Endothelial cell of umbilical vein (primary cell): ENCODE measurements around the gene CPNE5. TPM values are rescaled to one million over a fixed set of nuclear protein-coding genes. Genes with fewer than 3 reads are reported as not detected.

ENCODE experiments used
- BruUV-seq: library from RNA; stranded (reverse); fragments of 400-500 nt; replicated peaks from 2 replicates; lab custom pipeline; 2021; lab: Mats Ljungman, UMichigan
- CTCF ChIA-PET: fragments of 300-600, 350-600 bp; sonication (Branson Sonifier 250); formaldehyde crosslinking; loops from one replicate; lab custom pipeline; 2021; ENCODE audit warnings: antibody characterized with exemption, inconsistent platforms; lab: Charles Lee
- POLR2A ChIA-PET: fragments of 300-600, 350-600 bp; sonication (Branson Sonifier 250); formaldehyde crosslinking; loops from one replicate; lab custom pipeline; 2021; ENCODE audit warnings: antibody characterized with exemption, inconsistent platforms; lab: Charles Lee
- DNase-seq: peaks from one replicate; pipeline ENCODE4 v3.0.0-alpha.2; 2011; ENCODE audit warnings: low read depth, low spot score
- FAIRE-seq: peaks from 2 replicates; lab custom pipeline; 2011; peaks lifted over from hg19 to GRCh38; lab: Jason Lieb, UNC
- H2AFZ ChIP-seq: 2 replicates; pipeline ENCODE4 v1.6.0; 2012; ENCODE audit warnings: low read depth, low read length, control low read depth, inconsistent platforms
- H3K27ac ChIP-seq: 2 replicates; pipeline ENCODE4 v1.5.1; 2011; ENCODE audit warnings: low read depth, mild to moderate bottlenecking, control low read depth, low read length, moderate library complexity; ENCODE audit not compliant: insufficient read depth
- H3K27me3 ChIP-seq, 2 experiments: 2 replicates each; pipeline versions ENCODE4 v1.6.0 to v1.6.1; 2011; ENCODE audit warnings: low read length in 2 of 2, mixed read lengths in 1 of 2; ENCODE audit not compliant: control insufficient read depth in 2 of 2, insufficient read depth in 2 of 2
- H3K36me3 ChIP-seq, 2 experiments: 2 replicates in 1 of 2; 3 replicates in 1 of 2; pipeline ENCODE4 v1.5.1; 2011; ENCODE audit warnings: low read length in 2 of 2, mild to moderate bottlenecking in 1 of 2, moderate library complexity in 1 of 2; ENCODE audit not compliant: control insufficient read depth in 2 of 2, insufficient read depth in 2 of 2; ENCODE audit errors: extremely low read depth in 1 of 2
- H3K4me1 ChIP-seq: 3 replicates; pipeline ENCODE4 v1.5.1; 2011; ENCODE audit warnings: mild to moderate bottlenecking, low read length; ENCODE audit not compliant: control insufficient read depth, insufficient read depth; ENCODE audit errors: extremely low read depth
- H3K4me2 ChIP-seq: 2 replicates; pipeline ENCODE4 v1.6.1; 2011; ENCODE audit warnings: low read length, control low read depth, mixed read lengths; ENCODE audit not compliant: insufficient read depth
- H3K4me3 ChIP-seq, 3 experiments: fragments of 200-600 bp in 1 of 3; sonication (generic), shearing (Covaris generic) in 1 of 3; replicated peaks in 1 of 3; 2 replicates each; pipeline ENCODE4 v1.5.1; 2011 to 2016; ENCODE audit warnings: control low read depth in 3 of 3, low read length in 3 of 3, mild to moderate bottlenecking in 2 of 3, inconsistent platforms in 1 of 3, low read depth in 1 of 3, moderate library complexity in 1 of 3; ENCODE audit not compliant: insufficient read depth in 1 of 3
- H3K79me2 ChIP-seq: 2 replicates; pipeline ENCODE4 v1.6.0; 2012; ENCODE audit warnings: low read length, inconsistent platforms; ENCODE audit not compliant: control insufficient read depth, insufficient read depth
- H3K9ac ChIP-seq: replicated peaks from 2 replicates; pipeline ENCODE3; 2011; ENCODE audit warnings: low read length, control low read depth; ENCODE audit not compliant: insufficient read depth; ENCODE audit errors: extremely low read depth
- H3K9me1 ChIP-seq: replicated peaks from 3 replicates; pipeline ENCODE4 v1.6.0; 2011; ENCODE audit warnings: mild to moderate bottlenecking, low read length; ENCODE audit not compliant: control insufficient read depth, insufficient read depth; ENCODE audit errors: extremely low read depth
- H3K9me3 ChIP-seq: replicated peaks from 2 replicates; pipeline ENCODE4 v1.5.1; 2012; ENCODE audit warnings: low read length, inconsistent platforms; ENCODE audit not compliant: control insufficient read depth, insufficient read depth
- H4K20me1 ChIP-seq: replicated peaks from 2 replicates; pipeline ENCODE3; 2011; ENCODE audit warnings: mild to moderate bottlenecking, low read length; ENCODE audit not compliant: control insufficient read depth, insufficient read depth; ENCODE audit errors: extremely low read depth
- EZH2 ChIP-seq: IDR thresholded peaks from 2 replicates; pipeline ENCODE4 v1.6.1; 2012; ENCODE audit warnings: borderline replicate concordance, low read depth, mild to moderate bottlenecking, moderate library complexity, low read length, inconsistent platforms; ENCODE audit not compliant: severe bottlenecking
- FOS ChIP-seq: IDR thresholded peaks from 2 replicates; pipeline ENCODE4 v1.6.1; 2011; ENCODE audit warnings: mild to moderate bottlenecking, low read length, moderate library complexity, borderline replicate concordance; ENCODE audit not compliant: insufficient read depth
- GATA2 ChIP-seq: IDR thresholded peaks from 2 replicates; pipeline ENCODE4 v1.7.0; 2011; ENCODE audit warnings: low read depth, mild to moderate bottlenecking, moderate library complexity, mixed read lengths, low read length; ENCODE audit not compliant: insufficient read length, insufficient read depth
- JUN ChIP-seq: IDR thresholded peaks from 2 replicates; pipeline ENCODE4 v1.6.1; 2011; ENCODE audit warnings: borderline replicate concordance, low read depth; ENCODE audit not compliant: insufficient read length, insufficient read depth
- MYC ChIP-seq: IDR thresholded peaks from one replicate; pipeline ENCODE4 v1.6.1; 2011; ENCODE audit warnings: mild to moderate bottlenecking, low read depth, low read length
- POLR2A ChIP-seq: IDR thresholded peaks from 2 replicates; pipeline ENCODE4 v1.6.1; 2012; ENCODE audit warnings: low read depth, mild to moderate bottlenecking, control low read depth, low read length
- POLR2AphosphoS5 ChIP-seq: IDR thresholded peaks from 2 replicates; pipeline ENCODE4 v1.6.1; 2012; ENCODE audit warnings: low read depth, mild to moderate bottlenecking, control low read depth, low read length, moderate library complexity; ENCODE audit not compliant: insufficient read depth
- dilution Hi-C: fragments of 300-500 bp; cut with MboI; formaldehyde crosslinking; loops from one replicate; pipeline ENCODE4 v1.15.0; 2019; ENCODE audit warnings: low sequenced_read_pairs; ENCODE audit not compliant: extremely low pct_ligation_motif_present
- intact Hi-C: fragments of 100-400 bp; cut with micrococcal nuclease; formaldehyde crosslinking; loops from one replicate; pipeline ENCODE4 v1.10.0; 2022
- polyA plus RNA-seq, 4 experiments: library from polyadenylated mRNA; depleted of rRNA in 3 of 4; stranded (reverse) in 3 of 4; unstranded in 1 of 4; fragments of >200 nt; gene quantifications; 2 replicates each; pipeline versions ENCODE4 v1.2.1 to v1.2.3, GENCODE V29; 2011 to 2012; ENCODE audit warnings: missing spikeins in 1 of 4
- total RNA-seq: library from RNA; stranded (reverse); gene quantifications from 2 replicates; pipeline ENCODE4 v1.2.3, GENCODE V29; 2021
- TF ChIP-seq, protein P1 (sequence below): IDR thresholded peaks from 2 replicates; pipeline ENCODE4 v1.6.1; 2011; ENCODE audit not compliant: insufficient read depth, insufficient read length
- TF ChIP-seq, protein P2 (sequence below), 2 donors: IDR thresholded peaks; 1 replicate in 1 of 2; 2 replicates in 1 of 2; pipeline ENCODE4 v1.5.1; 2011; ENCODE audit warnings: low read length in 2 of 2, mild to moderate bottlenecking in 2 of 2, moderate library complexity in 2 of 2, control low read depth in 1 of 2, inconsistent platforms in 1 of 2, low read depth in 1 of 2; ENCODE audit not compliant: insufficient read depth in 1 of 2; ENCODE audit errors: extremely low read depth in 1 of 2

CPNE5 gene
- total and polyA plus RNA-seq, 2 donors (not counting 3 experiments of a cell fraction or from before 2014, with no cell fraction given) = 18.8 to 49.4 TPM

DNA sequence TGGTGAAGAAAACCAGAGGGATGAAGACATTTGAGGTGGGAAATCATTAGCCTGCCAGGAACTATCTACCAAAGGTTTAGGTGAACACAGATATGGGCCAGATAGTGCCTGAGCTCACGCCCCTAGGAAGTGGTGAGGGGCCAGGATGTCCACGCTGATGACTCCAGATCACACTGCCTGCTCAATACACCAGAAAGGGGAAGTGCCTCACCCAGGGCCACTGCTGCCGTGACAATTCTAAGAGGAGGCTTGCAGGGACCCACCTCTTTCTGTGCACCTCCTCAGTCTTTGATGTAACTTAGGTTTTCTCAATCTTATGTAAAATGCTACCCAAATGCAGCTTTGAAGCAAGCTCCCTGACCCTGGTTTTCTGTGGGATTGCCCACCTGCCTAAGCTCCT lies 147.0 kb downstream of the CPNE5 start:
- Histone ChIP-seq H3K4me1 (no peaks in the 10 kb centered on the region), H3K36me3 (no peaks in the 10 kb centered on the region), H3K9ac (no peak overlapping the region), H3K4me2 (no peak overlapping the region), H3K27me3 (no peaks in the 10 kb centered on the region), H3K79me2 (no peaks in the 10 kb centered on the region), H2AFZ (no peak overlapping the region), H3K27ac (no peak overlapping the region), H3K9me1 (no peaks in the 10 kb centered on the region), H4K20me1 (no peaks in the 10 kb centered on the region), H3K9me3 (no peaks in the 10 kb centered on the region), H3K4me3 (no peak overlapping the region)
- TF ChIP-seq POLR2A (no peak), GATA2 (no peak), JUN (no peak), POLR2AphosphoS5 (no peak), MYC (no peak), EZH2 (no peak), FOS (no peak)
- TF ChIP-seq, protein P1, sequence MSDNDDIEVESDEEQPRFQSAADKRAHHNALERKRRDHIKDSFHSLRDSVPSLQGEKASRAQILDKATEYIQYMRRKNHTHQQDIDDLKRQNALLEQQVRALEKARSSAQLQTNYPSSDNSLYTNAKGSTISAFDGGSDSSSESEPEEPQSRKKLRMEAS = no peak
- TF ChIP-seq, protein P2, sequence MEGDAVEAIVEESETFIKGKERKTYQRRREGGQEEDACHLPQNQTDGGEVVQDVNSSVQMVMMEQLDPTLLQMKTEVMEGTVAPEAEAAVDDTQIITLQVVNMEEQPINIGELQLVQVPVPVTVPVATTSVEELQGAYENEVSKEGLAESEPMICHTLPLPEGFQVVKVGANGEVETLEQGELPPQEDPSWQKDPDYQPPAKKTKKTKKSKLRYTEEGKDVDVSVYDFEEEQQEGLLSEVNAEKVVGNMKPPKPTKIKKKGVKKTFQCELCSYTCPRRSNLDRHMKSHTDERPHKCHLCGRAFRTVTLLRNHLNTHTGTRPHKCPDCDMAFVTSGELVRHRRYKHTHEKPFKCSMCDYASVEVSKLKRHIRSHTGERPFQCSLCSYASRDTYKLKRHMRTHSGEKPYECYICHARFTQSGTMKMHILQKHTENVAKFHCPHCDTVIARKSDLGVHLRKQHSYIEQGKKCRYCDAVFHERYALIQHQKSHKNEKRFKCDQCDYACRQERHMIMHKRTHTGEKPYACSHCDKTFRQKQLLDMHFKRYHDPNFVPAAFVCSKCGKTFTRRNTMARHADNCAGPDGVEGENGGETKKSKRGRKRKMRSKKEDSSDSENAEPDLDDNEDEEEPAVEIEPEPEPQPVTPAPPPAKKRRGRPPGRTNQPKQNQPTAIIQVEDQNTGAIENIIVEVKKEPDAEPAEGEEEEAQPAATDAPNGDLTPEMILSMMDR (IDR thresholded peaks at IDR 0.05; ENCODE audit: extremely low read depth in 1 of 2, insufficient read depth in 1 of 2, low read depth in 1 of 2, low read length in 2 of 2) = no peak
- ChIA-PET CTCF (interaction anchor here (0.6 to 1.2 kb wide), 4 partner anchors 13 to 308 kb away, joined by 3 to 5 read pairs (median 3); no protein-coding TSS in a partner anchor), POLR2A (no interaction called here)
- BruUV-seq = no TSS peak
- DNase-seq = no peak
- intact Hi-C loops = no loop called here
- no peak for FAIRE-seq
- dilution Hi-C loops = no loop called here
